ENCODE results near the gene EHMT2. TPM values are rescaled to one million over a fixed set of nuclear protein-coding genes. Genes with fewer than 3 reads are reported as not detected.

Gene EHMT2
- total RNA-seq, 1 donor from 2014 or later = 14.5 TPM

DNA sequence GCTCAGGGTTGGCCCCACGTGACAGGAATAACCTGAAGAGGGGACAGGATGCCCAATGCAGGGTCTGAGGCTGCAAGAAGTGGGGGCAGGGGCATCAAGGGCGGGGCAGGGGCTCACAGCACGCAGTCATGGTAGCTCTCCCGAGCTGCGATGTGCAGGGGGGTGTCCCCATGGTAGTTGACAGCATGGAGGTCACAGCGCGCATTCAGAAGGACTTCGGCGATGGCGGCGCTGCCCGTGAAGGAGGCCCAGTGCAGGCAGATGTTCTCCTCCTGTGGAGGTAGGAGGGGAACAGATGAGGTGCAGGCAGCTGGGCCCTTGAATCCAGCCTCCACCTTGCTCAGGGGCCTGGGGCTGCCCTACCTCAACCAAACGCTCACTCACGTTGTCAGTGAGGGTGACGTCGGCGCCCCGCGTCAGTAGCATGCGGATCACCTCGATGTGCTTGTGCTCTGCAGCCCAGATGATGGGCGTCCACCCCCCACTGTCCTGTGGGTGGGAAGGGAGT lies 12.9 kb downstream of the EHMT2 start:
- FAIRE-seq (no peak), DNase-seq (ENCODE audit: low read depth) (no peak)
- H3K4me3 ChIP-seq (ENCODE audit: low read depth, low read length) = no peak overlapping the region
- no peaks in the 10 kb centered on the region for H3K27me3 ChIP-seq (ENCODE audit: control insufficient read depth, insufficient read depth, low read length)
- H3K36me3 ChIP-seq (ENCODE audit: control insufficient read depth, insufficient read depth, low read length) = peaks cover 42% of the 10 kb centered on the region
- TF ChIP-seq, protein P1, sequence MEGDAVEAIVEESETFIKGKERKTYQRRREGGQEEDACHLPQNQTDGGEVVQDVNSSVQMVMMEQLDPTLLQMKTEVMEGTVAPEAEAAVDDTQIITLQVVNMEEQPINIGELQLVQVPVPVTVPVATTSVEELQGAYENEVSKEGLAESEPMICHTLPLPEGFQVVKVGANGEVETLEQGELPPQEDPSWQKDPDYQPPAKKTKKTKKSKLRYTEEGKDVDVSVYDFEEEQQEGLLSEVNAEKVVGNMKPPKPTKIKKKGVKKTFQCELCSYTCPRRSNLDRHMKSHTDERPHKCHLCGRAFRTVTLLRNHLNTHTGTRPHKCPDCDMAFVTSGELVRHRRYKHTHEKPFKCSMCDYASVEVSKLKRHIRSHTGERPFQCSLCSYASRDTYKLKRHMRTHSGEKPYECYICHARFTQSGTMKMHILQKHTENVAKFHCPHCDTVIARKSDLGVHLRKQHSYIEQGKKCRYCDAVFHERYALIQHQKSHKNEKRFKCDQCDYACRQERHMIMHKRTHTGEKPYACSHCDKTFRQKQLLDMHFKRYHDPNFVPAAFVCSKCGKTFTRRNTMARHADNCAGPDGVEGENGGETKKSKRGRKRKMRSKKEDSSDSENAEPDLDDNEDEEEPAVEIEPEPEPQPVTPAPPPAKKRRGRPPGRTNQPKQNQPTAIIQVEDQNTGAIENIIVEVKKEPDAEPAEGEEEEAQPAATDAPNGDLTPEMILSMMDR (IDR thresholded peaks at IDR 0.05; ENCODE audit: insufficient read depth, low read length, severe bottlenecking) = no peak

DNA sequence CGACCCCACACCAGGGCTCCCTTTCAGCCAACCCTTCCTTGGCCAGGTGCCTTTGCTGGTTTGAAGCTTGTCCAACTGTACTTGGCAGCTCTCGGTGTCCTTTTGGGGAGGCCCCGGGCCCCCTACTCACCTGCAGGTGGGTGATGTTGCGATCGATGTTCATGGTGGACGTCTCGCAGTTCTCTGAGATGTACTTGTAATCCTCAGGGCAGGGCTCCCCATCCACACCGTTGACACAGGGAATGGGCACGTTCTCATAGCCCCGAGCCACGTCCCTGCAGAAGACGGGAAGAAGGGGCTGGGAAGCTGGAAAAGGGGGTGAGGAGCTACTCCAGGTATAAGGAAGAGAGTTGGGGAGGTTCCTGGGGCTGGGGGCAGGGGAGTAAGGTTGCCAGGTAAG lies 13.8 kb downstream of the EHMT2 start:
- no peak overlapping the region for H3K4me3 ChIP-seq (ENCODE audit: low read depth, low read length)
- DNase-seq (ENCODE audit: low read depth) (no peak), FAIRE-seq (no peak)
- H3K36me3 ChIP-seq (ENCODE audit: control insufficient read depth, insufficient read depth, low read length) = peaks cover 40% of the 10 kb centered on the region
- no peaks in the 10 kb centered on the region for H3K27me3 ChIP-seq (ENCODE audit: control insufficient read depth, insufficient read depth, low read length)
- TF ChIP-seq, protein P1 (IDR thresholded peaks at IDR 0.05; ENCODE audit: insufficient read depth, low read length, severe bottlenecking) = no peak

DNA sequence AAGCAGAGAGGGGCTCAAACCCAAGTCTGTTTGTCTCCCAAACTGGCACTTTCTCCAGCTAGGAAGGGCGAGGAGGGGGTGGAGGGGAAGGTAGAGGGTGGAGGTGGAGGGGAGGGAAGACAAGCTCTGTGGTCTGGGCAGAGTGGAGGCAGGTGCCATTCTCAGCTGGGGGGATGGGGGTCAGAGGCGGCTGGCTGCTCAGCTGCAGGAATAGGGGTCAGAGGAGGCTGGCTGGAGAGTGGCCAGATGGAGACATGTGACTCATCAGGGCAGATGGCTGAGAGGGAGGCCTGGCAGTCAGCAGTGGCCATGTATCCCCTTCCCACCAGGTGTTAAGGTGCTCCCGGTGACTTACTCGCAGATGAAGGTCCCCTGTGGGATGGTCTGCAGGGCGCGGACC lies 15.2 kb downstream of the EHMT2 start:
- H3K36me3 ChIP-seq (ENCODE audit: control insufficient read depth, insufficient read depth, low read length) = peaks cover 34% of the 10 kb centered on the region
- DNase-seq (ENCODE audit: low read depth) (no peak), FAIRE-seq (no peak)
- H3K4me3 ChIP-seq (ENCODE audit: low read depth, low read length) = no peak overlapping the region
- TF ChIP-seq, protein P1 (IDR thresholded peaks at IDR 0.05; ENCODE audit: insufficient read depth, low read length, severe bottlenecking) = no peak
- no peaks in the 10 kb centered on the region for H3K27me3 ChIP-seq (ENCODE audit: control insufficient read depth, insufficient read depth, low read length)

DNA sequence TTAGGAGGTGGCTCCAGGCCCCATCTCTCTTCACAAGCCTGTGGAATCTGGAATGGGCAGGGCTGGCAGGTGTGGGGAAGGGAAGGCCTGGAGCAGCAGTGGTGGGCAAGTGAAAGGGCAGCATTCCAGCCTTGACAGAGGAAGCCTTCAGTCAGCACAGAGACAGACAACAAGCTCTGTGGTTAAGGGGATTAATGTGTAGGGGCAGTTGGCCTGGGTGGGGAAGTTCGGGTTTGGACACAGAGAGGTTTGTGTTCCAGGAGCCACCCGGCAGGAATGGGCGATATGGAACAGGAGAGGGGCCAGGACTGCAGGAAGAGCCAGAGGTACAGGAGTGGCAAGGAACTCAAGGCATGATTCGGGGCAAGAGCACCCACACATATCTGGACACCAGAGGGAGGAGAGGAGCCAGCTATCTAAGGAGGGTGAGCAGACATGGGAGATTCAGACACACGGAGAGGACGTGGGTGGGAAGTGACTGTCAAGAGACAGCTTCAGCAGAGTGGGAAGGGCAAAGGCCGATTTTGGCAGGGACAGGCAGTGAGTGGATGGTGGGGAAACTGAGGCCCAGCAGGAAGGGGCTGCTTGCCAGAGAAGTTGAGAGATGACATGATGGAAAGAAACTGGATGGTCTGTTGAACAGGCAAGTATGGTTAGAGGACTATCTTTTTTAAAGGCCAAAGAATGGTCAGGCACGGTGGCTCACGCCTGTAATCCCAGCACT lies 16.2 kb downstream of the EHMT2 start:
- Histone ChIP-seq H3K4me3 (ENCODE audit: low read depth, low read length) (no peak overlapping the region), H3K36me3 (ENCODE audit: control insufficient read depth, insufficient read depth, low read length) (peaks cover 24% of the 10 kb centered on the region), H3K27me3 (ENCODE audit: control insufficient read depth, insufficient read depth, low read length) (no peaks in the 10 kb centered on the region)
- TF ChIP-seq, protein P1 (IDR thresholded peaks at IDR 0.05; ENCODE audit: insufficient read depth, low read length, severe bottlenecking) = no peak
- DNase-seq (ENCODE audit: low read depth) = no peak
- no peak for FAIRE-seq

DNA sequence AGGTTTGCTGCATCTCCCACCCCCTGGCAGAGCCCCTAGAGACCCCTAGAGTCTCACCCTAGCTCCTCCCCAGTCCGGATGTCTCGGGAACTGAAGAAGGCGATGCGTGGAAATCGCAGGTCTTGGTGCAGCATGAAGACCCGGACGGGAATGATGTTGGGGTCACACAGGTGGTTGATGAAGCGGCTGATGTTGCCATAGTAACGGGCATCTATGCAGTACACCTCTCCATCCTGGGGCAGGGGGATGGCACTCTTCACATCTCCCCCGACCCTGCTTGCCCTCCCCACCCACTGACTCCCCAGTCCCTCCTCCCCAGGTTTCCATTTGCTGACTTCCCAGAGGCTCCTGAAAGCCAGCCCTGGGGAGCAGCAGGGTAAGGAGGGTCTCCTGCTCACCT lies 16.9 kb downstream of the EHMT2 start:
- FAIRE-seq (no peak), DNase-seq (ENCODE audit: low read depth) (no peak)
- Histone ChIP-seq H3K36me3 (ENCODE audit: control insufficient read depth, insufficient read depth, low read length) (peaks cover 24% of the 10 kb centered on the region), H3K27me3 (ENCODE audit: control insufficient read depth, insufficient read depth, low read length) (no peaks in the 10 kb centered on the region), H3K4me3 (ENCODE audit: low read depth, low read length) (no peak overlapping the region)
- TF ChIP-seq, protein P1 (IDR thresholded peaks at IDR 0.05; ENCODE audit: insufficient read depth, low read length, severe bottlenecking) = no peak

DNA sequence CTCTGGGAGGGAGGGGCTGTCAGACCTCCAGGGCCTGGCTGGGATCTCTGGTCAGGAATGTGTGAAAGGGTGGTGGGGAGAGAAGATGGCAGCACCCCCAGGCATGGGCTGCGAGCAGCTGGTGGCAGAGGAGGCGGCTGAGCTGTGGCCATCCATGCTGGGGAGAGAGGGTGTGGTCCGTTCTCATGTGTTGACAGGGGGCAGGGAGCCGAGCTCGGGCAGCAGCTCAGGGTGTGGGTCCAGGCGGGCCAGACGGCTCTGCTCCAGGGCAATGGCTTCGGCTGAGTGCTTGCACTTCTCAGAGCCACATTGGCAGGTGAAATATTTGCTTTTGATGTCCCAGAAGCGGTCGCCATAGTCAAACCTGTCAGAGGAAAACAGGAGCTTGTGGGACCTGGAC lies 17.6 kb downstream of the EHMT2 start:
- DNase-seq (ENCODE audit: low read depth) (no peak), FAIRE-seq (no peak)
- peaks cover 22% of the 10 kb centered on the region for H3K36me3 ChIP-seq (ENCODE audit: control insufficient read depth, insufficient read depth, low read length)
- H3K27me3 ChIP-seq (ENCODE audit: control insufficient read depth, insufficient read depth, low read length) = no peaks in the 10 kb centered on the region
- TF ChIP-seq, protein P1 (IDR thresholded peaks at IDR 0.05; ENCODE audit: insufficient read depth, low read length, severe bottlenecking) = no peak
- no peak overlapping the region for H3K4me3 ChIP-seq (ENCODE audit: low read depth, low read length)
